Astrocyte of the spinal cord (primary cell): Measurements from ENCODE around the gene SYNGR3.
A peak's percentile ranks its signal among the peaks of the same experiment; 100 is the strongest.
"Not testable (repeated sequence)": the region's sequence is repeated elsewhere in the genome, so short reads cannot be mapped to it uniquely, and the experiment has no call there.

Experiments used
- DNase-seq: peaks from one replicate; pipeline ENCODE4 v3.0.0; 2011; ENCODE audit warnings: low read depth, low spot score
- H3K4me3 ChIP-seq: 2 replicates; pipeline ENCODE4 v1.5.1; 2011; ENCODE audit warnings: low read depth, mild to moderate bottlenecking, low read length, moderate library complexity
- in situ Hi-C: cut with HindIII; loops from 2 replicates; pipeline ENCODE4 v1.10.0; 2017; ENCODE audit warnings: low sequenced_read_pairs
- TF ChIP-seq, protein P1 (sequence below): IDR thresholded peaks from 2 replicates; pipeline ENCODE4 v1.5.1; 2012; ENCODE audit warnings: low read depth, mild to moderate bottlenecking, low read length, inconsistent platforms

Gene SYNGR3

DNA sequence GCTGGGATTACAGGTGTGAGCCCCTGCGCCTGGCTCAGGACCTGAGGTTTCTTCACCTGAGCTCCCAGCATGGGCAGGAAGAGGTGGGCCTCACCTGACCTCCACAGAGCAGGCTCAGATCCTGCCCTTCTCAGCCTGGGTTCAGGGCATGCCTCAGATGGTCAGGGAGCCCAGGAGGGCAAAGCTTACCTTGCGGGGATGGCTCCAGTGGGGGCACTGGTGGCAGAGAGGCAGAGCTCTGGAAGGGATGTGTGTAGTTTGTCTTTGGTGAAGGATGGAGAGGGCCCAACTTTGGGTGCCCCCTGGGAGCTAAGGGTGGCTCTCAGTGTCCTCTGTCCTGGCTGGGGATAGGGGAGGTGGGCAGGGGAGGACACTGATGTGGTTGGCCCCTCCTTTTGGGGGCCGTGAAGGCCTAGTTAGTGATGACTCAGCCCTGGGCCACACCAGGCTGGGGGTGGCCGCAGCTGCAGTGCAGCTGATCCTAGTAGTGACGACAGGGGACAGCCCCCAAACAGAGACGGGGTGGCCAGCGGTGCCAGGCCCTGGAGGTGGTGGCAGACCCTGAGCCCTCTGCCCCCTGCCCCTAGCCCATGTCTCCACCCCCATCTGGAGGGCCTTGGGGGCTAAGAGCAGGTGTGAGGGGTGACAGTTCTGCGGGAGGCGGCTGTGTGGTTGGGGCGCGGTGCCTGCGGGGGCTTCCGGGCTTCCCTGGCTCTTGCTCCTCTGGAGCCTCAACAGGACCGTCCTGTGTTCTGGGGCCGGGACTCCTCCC lies 42.7 kb downstream of the SYNGR3 start:
- TF ChIP-seq, protein P1, sequence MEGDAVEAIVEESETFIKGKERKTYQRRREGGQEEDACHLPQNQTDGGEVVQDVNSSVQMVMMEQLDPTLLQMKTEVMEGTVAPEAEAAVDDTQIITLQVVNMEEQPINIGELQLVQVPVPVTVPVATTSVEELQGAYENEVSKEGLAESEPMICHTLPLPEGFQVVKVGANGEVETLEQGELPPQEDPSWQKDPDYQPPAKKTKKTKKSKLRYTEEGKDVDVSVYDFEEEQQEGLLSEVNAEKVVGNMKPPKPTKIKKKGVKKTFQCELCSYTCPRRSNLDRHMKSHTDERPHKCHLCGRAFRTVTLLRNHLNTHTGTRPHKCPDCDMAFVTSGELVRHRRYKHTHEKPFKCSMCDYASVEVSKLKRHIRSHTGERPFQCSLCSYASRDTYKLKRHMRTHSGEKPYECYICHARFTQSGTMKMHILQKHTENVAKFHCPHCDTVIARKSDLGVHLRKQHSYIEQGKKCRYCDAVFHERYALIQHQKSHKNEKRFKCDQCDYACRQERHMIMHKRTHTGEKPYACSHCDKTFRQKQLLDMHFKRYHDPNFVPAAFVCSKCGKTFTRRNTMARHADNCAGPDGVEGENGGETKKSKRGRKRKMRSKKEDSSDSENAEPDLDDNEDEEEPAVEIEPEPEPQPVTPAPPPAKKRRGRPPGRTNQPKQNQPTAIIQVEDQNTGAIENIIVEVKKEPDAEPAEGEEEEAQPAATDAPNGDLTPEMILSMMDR = no peak
- no peak overlapping the region for H3K4me3 ChIP-seq
- in situ Hi-C loops = no loop called here
- DNase-seq = no peak

DNA sequence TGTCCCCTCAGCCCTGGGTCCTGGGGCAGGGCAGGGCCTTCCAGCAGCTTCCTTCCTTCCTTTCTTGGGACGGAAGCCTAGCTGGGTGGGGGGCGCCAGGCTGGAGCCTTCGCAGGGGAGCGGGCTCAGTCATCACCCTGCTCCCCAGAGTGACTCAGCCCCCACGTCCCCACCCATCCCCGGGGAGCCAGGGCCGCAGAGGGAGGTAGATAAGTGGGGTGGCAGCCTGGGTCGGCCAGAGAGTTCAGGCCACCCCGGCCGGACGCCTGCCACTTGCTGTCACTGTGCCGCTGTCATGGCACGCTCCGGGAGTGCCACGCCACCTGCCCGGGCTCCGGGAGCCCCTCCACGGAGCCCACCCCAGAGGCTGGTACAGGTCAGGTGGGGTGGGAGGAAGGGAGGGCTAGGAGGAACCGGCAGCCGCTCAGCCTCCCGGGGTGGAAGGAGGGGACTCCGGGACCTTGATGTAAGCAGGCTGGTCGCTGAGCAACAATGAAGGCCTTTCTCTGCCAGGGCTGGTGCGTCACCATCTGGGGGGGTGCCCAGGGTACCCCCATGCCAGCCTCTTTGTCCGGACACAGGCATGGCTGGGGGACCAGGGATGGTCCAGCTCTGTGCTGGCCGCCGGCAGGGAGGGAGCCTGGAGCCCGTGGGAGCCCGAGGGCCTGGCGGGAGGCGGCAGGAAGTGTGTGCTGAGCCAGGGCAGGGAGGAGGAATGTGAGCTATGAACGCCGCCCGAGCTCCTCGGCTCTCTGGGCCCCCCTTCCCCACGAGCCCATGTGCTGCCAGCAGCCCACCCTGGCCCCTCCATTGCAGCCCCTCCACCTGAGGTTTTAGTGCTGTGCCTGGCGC lies 43.5 kb downstream of the SYNGR3 start:
- peak overlapping the region; percentile 28 for H3K4me3 ChIP-seq
- DNase-seq = peak; percentile 66
- in situ Hi-C loops = no loop called here

DNA sequence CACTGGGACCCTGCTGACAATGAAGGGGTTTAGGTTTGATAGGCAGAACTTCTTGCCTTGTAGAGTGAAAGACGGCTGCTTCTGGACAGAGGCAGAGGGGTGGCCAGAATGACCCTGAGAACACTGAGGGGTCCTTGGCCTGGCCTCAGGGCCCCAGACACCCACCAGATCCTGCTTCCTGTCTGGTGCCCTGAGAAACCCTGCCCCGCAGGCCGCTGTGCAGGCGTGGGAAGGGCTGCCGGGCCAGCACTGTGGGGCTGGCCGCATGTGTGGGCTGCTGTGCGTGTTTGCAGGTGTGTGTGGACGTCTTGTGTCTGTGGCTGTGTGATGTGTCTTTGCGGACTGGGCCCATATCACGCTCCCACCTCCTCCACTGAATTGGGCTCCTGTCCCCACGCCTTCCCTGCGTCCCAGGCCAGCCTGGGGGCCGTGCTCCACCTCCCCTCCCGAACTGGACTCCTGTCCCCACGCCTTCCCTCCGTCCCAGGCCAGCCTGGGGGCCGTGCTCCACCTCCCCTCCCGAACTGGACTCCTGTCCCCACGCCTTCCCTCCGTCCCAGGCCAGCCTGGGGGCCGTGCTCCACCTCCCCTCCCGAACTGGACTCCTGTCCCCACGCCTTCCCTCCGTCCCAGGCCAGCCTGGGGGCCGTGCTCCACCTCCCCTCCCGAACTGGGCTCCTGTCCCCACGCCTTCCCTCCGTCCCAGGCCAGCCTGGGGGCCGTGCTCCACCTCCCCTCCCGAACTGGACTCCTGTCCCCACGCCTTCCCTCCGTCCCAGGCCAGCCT lies 44.3 kb downstream of the SYNGR3 start:
- in situ Hi-C loops = not testable (repeated sequence)
- H3K4me3 ChIP-seq = peak overlapping the region; percentile 28
- DNase-seq = peak; percentile 22

More for the DNA sequence above, 43.5 kb downstream of the SYNGR3 start:
- TF ChIP-seq, protein P1 = no peak

DNA sequence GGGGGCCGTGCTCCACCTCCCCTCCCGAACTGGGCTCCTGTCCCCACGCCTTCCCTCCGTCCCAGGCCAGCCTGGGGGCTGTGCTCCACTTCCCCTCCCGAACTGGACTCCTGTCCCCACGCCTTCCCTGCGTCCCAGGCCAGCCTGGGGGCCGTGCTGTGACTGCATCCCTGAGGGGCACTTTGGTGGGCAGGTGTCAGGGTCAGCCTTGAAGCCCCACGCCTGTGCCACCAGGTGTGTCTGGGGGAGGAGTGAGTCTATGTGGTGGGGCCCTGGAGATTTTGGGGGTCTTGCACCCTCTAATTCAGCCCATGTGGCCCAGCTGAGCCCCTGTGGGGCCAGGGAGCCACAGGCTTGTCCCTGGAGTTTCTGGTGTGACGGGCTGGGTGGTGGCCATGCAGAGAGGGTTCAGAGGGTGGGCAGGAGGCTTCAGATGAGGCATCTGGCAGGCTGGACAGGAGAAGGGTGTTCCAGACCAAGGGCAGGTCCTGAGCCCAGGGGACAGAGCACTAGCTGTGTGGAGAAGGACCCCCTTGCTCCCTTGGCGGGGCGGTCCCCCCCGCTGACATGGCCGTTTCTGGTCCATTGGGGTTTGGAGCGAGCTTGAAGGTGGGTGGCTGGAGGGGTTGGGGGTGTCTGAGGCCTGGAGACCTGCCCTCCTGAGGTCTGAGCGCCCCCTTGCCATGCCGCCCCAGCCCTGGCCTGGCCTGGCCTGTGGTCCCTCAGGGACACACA lies 45.1 kb downstream of the SYNGR3 start:
- DNase-seq = no peak
- TF ChIP-seq, protein P1 = no peak
- in situ Hi-C loops = no loop called here
- H3K4me3 ChIP-seq = no peak overlapping the region

DNA sequence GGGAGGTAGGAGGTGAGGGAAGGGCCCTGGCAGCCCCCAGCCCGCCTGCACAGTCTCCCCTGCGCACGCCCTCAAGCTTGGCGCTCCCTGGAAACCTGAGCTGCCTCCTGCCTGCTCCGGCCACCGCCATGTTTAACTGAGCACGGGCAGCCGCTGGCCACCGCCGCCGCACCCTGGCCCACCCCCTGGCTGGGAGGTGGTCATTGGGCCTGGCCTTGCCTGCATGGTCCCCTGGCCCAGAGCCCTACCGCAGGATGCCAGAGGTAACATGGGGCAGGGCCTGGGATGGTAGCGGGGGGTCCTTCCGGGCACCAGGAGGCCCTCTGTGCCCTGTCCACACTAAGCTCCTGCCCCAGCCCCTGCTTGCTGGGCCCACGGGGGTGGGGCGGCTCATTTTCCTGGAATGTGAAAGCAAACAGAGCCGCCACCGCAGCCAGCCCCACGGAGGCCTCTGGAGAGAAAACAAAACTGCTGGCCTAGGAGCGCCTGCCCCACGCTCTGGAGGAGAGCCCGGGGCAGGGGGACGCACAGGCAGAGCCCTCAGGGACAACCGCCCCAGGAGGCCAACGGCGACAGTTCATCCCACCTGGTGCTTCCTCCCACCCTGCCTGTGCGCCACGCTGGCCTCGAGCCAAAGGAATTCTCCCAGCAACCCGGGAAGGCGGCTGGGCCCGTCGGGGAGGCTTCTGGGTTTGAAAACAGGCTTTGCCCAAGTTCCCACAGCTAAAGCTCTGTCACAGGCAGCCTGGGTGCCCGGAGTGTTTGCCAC lies 45.8 kb downstream of the SYNGR3 start:
- TF ChIP-seq, protein P1 = no peak
- H3K4me3 ChIP-seq = no peak overlapping the region
- DNase-seq = peak; percentile 93
- in situ Hi-C loops = no loop called here

DNA sequence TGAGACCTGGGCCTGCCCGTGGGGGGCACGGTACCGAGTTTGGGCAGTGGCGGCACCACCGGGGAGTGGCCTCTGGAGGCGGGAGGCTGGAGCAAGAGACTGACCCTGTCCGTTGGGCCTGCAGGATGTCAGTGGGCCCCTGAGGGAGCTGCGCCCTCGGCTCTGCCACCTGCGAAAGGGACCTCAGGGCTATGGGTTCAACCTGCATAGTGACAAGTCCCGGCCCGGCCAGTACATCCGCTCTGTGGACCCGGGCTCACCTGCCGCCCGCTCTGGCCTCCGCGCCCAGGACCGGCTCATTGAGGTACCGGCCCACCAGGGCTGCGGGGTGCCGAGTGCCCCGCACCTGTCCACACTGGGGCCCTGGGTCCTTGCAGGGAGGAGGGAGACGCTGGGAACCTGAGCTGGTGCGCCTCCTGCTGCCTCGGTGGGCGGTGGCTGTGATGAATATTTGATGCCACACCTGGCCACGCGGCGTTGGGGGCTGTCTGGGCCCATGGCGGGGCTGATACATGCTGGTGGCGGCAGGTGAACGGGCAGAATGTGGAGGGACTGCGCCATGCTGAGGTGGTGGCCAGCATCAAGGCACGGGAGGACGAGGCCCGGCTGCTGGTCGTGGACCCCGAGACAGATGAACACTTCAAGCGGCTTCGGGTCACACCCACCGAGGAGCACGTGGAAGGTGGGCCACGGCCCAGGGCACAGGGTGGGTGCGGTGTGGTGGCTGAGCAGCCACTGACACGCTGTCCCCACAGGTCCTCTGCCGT lies 46.6 kb downstream of the SYNGR3 start:
- no peak for DNase-seq
- in situ Hi-C loops = no loop called here
- no peak overlapping the region for H3K4me3 ChIP-seq
- TF ChIP-seq, protein P1 = no peak
